Measurements from ENCODE around the gene ECE1.
"Not testable (repeated sequence)": the region's sequence is repeated elsewhere in the genome, so short reads cannot be mapped to it uniquely, and the experiment has no call there.

The ECE1 gene

DNA sequence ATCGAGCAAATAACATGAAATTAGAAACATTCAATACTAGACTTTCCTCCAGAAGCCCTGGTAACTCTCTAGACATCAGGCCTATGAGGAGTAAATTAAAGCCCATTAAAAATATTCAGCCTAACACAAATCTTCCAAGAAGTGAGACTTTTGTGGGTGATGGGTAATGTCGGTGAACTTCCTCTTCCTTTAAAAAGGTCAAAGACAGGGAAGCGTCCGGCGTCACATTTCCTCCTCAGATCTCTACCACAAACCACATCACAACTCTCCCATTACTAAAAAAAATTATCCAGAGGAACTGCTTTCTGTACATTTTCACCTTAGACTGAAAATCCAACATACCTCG, 115.0 kb downstream of the ECE1 start:
- peak in 3 of 6 experiments; percentile 43 to 53 (median 45) for DNase-seq

DNA sequence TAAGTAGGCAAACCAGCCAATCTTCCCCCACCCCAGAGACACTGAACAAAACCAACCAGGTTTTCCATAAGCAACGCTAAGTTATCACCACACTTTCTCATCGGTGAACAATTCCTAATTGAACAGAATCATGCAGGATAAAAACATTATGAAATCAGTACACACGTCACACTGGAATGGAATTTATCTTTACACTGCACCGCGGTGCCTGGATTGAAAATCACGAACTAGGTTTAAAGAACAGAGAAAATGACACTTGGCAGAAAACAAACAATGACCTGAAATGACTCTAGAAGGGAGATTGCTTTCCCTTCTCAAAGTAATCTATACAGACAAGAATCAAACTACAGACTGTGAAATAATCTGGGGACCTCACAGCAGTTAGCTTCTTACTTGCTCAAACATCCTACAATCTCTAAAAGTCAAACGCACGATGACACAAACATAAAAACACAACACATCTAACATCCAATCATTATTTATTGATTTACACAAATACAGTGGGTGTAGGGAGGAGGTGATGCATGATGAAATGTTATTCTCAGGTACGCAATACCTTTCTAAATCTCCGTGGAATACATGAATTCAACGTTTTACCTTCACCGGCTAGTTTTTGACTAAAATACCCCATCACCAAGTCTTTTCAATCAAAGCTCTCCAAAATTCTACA, 115.5 kb downstream of the ECE1 start:
- no peak for DNase-seq

- DNase-seq, result no peak
Observed at GRCh38 chr1:21174230-21174629, 116.0 kb downstream of the ECE1 start.

DNA sequence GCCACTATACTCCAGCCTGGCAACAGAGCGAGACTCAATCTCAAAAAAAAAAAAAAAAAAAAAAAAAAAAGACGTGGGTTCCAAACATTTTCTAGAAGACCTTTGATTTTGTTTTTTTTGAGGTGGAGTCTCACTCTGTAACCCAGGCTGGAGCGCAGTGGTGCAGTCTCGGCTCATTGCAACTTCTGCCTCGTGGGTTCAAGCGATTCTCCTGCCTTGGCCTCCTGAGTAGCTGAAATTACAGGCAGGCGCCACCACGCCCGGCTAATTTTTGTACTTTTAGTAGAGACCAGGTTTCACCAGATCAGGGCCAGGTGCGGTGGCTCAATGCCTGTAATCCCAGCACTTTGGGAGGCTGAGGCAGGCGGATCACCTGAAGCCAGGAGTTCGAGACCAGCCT, 117.2 kb downstream of the ECE1 start:
- DNase-seq, result not testable (repeated sequence)

GRCh38 chr1:21170837-21171236, 119.4 kb downstream of the ECE1 start:
- not testable (repeated sequence) for DNase-seq

DNA sequence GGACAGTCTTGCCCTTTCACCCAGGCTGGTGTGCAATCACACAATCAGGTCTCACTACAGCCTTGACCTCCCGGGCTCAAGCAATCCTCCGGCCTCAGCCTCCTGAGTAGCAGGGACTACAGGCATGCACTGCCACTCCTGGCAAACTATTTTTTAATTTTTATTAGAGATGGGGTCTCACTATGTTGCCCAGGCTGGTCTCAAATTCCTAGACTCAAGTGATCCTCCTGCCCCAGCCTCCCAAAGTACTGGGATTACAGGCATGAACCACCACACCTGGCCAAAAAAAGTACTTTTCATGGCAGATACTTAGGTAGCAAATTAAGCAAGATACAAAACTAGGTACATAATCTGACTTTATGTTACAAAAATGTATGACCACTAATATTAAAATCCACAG, 121.8 kb downstream of the ECE1 start:
- no peak for DNase-seq

All from stimulated activated naive CD4-positive, alpha-beta T cell (primary cell).